ENCODE measurements around the gene ANKFN1. TPM values are rescaled to one million over a fixed set of nuclear protein-coding genes. Genes with fewer than 3 reads are reported as not detected.

The ANKFN1 gene
- total and polyA plus RNA-seq, 10 of the 15 experiments (the other 5 are each of a cell fraction or from before 2014, with no cell fraction given) = 0.19 TPM; not detected in 9

DNA sequence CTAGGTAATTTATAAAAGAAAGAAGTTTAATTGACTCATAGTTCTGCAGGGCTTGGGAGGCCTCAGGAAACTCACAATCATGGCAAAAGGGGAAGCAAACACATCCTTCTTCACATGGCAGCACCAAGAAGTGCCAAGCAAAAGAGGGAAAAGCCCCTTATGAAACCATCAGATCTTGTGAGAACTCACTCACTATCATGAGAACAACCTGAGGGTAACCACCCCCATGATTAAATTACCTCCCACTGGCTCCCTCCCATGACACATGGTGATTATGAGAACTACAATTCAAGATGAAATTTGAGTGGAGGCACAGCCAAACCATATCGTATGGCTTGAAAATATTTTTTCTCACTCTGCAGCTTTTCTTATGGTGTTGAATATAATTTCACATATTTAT, 151.7 kb downstream of the ANKFN1 start (continued):
- TF ChIP-seq REST (IDR thresholded peaks at IDR 0.05; ENCODE audit: low read depth, low read length) = no peak

- no peaks in the 10 kb centered on the region for H4K20me1 ChIP-seq (ENCODE audit: control insufficient read depth, insufficient read depth)
- in situ Hi-C loops (cut with MboI) (no loop called here), intact Hi-C loops (cut with micrococcal nuclease; ENCODE audit: unreplicated experiment) (loop anchor here (10.0 kb wide), 1 partner anchor 185 kb away; no protein-coding TSS in a partner anchor)
- POLR2A ChIA-PET = no interaction called here
- SMC1A ChIA-PET (ENCODE audit: uncharacterized antibody, unreplicated experiment) = no interaction called here
- no peaks in the 10 kb centered on the region for H3K4me1 ChIP-seq (ENCODE audit: control insufficient read depth, insufficient read depth, low read length)
- H3K79me2 ChIP-seq (ENCODE audit: control insufficient read depth, insufficient read depth, low read length) = no peaks in the 10 kb centered on the region
- DNase-seq (ENCODE audit: low read depth, low spot score) = no peak
- no peak for ATAC-seq
- no peak for TF ChIP-seq ESRRA (IDR thresholded peaks at IDR 0.05; ENCODE audit: low read length)
- no peak for TF ChIP-seq ZNF592 (IDR thresholded peaks at IDR 0.05)
- TF ChIP-seq, protein P1, sequence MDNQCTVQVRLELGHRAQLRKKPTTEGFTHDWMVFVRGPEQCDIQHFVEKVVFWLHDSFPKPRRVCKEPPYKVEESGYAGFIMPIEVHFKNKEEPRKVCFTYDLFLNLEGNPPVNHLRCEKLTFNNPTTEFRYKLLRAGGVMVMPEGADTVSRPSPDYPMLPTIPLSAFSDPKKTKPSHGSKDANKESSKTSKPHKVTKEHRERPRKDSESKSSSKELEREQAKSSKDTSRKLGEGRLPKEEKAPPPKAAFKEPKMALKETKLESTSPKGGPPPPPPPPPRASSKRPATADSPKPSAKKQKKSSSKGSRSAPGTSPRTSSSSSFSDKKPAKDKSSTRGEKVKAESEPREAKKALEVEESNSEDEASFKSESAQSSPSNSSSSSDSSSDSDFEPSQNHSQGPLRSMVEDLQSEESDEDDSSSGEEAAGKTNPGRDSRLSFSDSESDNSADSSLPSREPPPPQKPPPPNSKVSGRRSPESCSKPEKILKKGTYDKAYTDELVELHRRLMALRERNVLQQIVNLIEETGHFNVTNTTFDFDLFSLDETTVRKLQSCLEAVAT (IDR thresholded peaks at IDR 0.05) = no peak
- H3K9me3 ChIP-seq (replicated peaks; ENCODE audit: control insufficient read depth, insufficient read depth, low read length) = no peaks in the 10 kb centered on the region
- no peak overlapping the region for H3K4me3 ChIP-seq
- CTCF ChIA-PET = no interaction called here
- no peak overlapping the region for H2AFZ ChIP-seq (ENCODE audit: control insufficient read depth, low read depth, low read length)
- FAIRE-seq = no peak
- RAD21 ChIA-PET (ENCODE audit: unreplicated experiment) = no interaction called here
- H3K9ac ChIP-seq (ENCODE audit: control insufficient read depth, insufficient read depth, low read length) = no peak overlapping the region
- H3K27me3 ChIP-seq (replicated peaks in 1 of 2; ENCODE audit: control insufficient read depth in 2 of 2, insufficient read depth in 2 of 2, low read length in 1 of 2) = 0 out of 4 replicates have a peak, but pooled peaks cover 0 to 2% of the 10 kb centered on the region in 2 experiments
- H3K27ac ChIP-seq (ENCODE audit: control insufficient read depth, insufficient read depth) = no peak overlapping the region
- BruUV-seq (replicated peaks) = no TSS peak
- 13% methylated on average over 8 of the region's 8 CpGs for WGBS (ENCODE audit: insufficient coverage, insufficient replicate concordance, low lambda C conversion rate, missing lambda C conversion rate)
- no peak overlapping the region for H3K4me2 ChIP-seq (ENCODE audit: control insufficient read depth, insufficient read depth)
- H3K36me3 ChIP-seq (ENCODE audit: control insufficient read depth in 2 of 2, insufficient read depth in 2 of 2, low read length in 1 of 2) = no peaks in the 10 kb centered on the region
Observed at GRCh38 chr17:56309897-56310296, 156.6 kb downstream of the ANKFN1 start.
